ENCODE results near the gene CCDC181.
"Not testable (repeated sequence)": the region's sequence is repeated elsewhere in the genome, so short reads cannot be mapped to it uniquely, and the experiment has no call there.

CCDC181 gene

DNA sequence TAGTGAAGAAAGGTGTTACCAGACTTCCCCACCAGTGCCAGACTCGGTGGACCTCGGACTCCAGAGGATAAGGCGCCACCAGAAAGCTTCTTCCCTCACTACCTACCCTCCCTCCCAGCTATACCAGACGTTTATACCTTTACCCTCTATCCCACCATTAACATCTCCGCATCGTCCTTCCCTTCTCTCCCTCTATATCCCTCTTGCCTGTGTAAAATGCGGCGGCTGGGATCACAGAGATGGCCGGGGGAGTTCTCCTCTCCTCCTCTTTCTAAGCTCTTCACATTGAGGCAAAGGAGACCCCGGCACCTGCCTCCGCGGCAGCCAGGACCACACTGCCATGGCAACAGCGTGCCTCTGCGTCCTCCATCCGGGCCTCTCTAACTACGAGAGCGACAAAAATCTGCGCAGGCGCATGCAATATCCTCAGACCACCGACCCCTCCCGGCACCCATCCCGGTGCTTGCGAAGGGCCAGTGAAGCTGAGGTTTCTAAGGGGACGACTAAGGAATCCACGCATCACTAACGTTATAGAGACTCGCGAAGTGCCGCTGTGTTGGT lies at the start of gene CCDC181:
CCDC181 (minus strand) TSS at position 394 of the 561 bp plus-strand sequence. CDS start 2,547 bp downstream, outside the sequence.
- DNase-seq (ENCODE audit: low read depth): peak; percentile 33

DNA sequence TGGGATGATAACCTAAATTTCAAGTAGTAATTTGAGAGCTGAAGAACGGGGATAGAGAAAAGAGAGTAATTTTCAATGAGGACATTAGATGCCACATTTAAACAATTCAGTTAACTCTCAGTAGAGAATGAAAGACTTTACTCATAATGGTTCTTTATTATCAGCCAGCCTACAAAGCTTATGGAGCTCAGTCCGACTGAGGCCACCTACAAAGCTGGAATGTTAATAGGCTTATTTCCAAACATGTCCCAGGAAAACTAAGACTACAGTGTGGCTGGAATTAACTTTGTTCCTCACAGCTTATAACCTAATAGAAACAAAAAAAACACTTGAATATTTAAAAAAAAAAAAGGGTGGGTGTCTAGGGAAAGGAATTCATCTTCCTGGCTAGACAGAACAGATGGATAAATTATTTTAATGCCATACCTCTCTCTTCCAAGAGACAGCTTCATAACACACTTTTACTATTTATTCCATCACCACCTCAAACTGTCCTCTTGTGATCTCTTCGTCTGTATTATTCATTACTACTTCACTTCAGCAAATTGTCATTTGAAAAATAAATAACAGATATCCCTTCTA lies 48.6 kb upstream of the CCDC181 start:
- no peak for DNase-seq (ENCODE audit: low read depth)

DNA sequence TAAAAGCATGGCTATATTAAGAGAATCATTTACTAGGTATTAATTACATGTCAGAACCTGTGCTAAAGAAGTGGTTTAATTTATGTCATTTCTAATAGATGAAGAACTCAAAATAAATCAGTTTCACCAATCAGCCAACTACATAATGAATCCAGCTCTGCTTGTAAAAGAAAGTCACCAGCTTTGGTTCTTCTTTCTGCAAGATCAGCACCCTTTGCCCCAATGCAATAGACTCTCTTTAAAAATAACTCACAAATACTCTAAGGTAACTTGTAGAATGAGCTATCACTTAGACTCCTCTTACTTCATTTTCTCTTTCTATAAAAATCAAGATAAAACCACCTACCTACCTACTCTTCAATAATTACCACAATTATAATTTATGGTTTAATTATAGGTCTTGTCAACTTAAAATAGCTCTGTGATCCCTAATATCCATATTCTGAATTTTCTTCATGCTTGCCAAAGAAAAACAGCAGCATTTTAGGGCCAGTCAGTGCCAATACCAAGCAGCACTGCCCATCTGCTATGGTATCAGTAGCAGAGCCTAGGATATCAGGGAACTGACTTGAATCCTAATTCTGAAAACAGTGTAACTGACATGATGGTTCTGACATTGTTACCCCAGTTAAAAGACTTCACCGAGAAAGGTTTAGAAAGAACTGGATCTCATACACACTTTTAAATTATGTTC lies 47.2 kb upstream of the CCDC181 start:
- no peak for DNase-seq (ENCODE audit: low read depth)

DNA sequence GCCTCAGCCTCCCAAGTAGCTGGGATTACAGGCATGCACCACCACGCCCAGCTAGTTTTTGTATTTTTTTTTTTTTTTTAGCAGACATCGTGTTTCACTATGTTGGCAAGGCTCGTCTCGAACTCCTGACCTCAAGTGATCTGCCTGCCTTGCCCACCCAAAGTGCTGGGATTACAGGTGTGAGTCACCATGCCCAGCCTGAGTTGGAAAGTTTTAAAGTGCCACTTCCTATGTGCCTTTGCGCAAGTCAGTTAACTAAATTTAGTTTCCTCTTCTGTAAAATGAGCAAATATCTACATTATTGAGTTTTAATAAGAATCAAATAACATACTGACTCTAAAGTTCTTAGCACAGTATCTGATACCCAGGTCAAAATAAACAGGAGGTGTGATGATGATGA lies 46.1 kb upstream of the CCDC181 start:
- no peak for DNase-seq (ENCODE audit: low read depth)

DNA sequence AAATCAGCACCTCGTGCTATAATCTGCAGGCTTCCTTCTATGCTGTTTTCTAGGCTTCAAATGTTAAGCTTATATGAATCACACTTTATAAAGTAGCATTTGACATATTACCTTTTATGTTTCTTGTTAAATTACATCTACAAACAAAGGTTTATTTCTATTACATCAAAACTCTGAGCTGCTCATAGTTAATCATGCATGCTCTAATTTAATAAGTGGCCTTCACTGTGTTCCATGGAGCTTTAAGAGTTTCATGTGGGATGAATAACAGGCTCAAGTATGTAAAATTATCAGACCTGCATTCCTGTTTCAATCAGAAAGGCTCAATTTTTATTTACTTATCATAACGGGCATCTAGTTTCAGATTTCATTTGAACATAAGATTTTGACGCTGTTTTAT lies 45.5 kb upstream of the CCDC181 start:
- no peak for DNase-seq (ENCODE audit: low read depth)

DNA sequence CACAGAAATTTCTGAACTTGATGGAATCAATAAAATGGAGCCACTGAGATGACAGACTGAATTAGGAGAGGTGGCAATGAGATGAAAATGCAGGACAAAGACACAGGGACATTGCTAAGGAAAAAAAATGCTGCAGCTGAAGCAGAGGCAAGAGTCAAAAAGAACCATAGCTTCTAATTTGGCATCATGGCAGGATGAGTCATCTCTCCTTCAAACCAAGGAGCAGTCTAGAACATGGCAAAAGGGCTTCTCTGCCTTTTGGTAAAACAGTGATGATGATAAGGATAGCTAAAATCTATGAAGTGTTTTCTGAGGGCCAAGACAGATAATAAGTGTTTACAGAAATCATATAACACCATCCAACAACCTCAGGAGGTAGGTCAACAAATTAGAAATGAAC lies 41.7 kb upstream of the CCDC181 start:
- no peak for DNase-seq (ENCODE audit: low read depth)

DNA sequence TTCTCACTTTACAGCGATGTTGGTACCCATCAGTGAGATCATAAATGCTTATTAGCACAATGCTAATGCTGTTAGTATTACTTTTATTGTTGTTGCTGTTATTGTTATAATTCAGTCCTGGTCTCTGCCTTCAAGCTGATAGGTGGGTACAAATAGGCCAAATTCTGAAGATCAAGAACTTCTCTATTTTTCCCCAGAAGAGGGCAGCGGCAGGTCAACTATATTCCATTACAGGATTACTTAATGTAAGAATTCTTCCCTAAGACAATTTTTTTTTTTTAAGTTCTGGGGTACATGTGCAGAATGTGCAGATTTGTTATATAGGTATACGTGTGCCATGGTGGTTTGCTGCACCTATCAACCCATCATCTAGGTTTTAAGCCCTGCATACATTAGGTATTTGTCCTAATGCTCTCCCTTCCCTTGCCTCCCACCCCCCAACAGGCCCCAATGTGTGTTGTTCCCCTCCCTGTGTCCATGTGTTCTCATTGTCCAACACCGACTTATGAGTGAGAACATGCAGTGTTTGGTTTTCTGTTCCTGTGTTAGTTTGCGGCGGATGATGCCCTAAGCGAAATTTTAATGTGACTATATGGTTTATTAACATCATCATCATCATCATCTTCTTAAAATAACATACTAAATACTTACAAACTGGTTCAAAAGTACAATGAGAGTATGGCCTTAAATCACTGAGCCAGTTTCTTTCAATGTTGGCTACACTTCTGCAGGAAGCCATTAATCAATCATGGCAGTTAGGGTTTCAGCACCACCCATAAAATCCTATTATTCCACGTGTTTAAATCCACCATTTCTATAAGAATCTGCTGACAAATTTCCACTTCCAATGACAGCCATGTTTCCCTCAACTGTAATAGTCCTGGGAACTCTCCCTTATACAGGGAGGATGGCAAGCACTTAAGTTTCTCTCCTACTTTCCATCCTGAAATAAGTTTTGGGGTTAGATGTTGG lies 39.3 kb upstream of the CCDC181 start:
- no peak for DNase-seq (ENCODE audit: low read depth)

DNA sequence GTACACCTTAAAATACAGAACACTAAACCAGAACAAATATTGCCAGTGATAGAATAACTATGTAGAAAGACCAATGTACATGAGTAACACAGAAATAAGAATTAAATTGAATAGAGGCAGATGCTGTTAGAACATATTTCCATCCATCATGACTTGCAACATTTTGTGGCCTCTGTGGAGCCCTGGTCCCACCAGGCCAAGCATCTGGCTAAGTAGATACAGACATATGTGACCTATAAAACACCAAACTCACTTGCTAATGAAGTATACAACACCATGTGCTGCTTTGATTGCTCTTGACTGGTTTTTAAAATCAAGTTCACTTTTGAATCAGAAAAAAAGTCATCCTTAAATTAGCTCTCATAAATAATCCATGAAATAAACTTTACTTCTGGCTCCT lies 38.0 kb upstream of the CCDC181 start:
- no peak for DNase-seq (ENCODE audit: low read depth)

DNA sequence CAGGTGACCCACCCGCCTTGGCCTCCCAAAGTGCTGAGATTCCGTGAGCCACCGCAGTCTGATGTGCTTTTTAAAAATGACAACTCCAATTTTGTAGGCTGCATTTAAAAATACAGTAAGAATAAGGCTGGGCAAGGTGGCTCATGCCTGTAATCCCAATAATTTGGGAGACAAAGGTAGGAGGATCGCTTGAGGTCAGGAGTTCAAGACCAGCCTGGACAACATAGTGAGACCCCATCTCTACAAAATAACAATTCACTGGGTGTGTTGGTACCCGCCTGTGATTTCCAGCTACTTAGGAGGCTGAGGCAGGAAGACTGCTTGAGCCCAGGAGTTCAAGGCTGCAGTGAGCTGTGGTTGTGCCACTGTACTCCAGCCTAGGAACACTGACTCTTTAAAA lies 35.1 kb upstream of the CCDC181 start:
- DNase-seq (ENCODE audit: low read depth): no peak

DNA sequence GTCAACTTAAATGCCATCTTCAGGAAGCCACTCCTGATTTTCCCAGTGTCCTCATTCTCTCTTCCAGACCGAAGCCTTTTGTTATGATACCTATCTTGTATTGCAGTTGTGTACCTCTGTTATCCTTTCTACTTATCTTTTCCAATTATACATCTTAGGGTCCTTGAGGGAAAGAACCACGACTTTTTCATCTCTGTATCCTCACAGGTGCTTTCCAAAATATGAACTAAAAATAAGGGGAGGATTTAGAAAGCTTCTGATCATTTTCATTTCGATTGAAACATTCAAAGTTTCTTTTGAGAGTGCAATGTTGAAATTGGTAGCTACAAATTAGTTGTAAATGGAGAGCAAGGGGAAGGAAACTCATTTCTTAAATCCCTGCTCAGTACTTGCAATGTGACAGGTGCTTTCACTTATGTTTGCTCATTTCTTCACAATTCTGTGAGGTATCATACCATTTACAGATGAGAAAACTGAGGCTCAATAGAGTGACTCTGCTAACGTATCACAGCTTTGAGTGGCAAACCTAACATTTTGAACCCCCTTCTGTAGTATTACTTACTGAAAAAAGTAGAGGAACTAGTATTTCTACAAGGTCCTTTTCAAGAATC lies 34.2 kb upstream of the CCDC181 start:
- DNase-seq (ENCODE audit: low read depth): no peak

DNA sequence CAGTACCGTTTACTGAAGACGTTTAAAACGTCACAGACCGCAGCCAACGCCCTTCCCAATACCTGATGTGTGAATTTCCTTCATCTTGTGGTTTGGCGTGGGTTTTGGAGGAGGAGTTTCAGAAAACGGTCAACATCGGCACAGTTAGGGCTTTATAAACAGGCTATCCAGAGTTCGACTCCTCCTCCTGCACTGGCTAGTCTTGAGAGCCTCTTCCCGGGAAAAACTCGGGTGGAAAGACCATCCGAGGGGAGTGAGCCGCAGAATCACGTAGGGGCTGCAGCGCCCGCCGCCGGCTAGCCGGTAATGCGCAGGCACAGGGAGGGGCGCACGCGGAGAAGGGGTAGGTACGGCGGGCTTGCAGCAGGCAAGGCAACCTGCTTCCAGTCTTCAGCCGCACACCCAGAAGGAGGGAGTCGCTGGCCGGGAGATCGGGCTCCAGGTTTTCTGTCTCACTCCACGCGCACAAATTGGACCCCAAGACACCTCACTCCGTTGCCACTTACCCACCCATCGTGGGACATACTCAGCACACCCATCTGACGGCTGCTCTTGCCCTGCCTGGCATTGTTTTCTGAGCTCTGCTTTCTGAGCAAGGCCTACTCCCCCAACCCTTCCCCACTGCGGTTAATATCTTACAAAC lies 33.0 kb upstream of the CCDC181 start:
- no peak for DNase-seq (ENCODE audit: low read depth)

DNA sequence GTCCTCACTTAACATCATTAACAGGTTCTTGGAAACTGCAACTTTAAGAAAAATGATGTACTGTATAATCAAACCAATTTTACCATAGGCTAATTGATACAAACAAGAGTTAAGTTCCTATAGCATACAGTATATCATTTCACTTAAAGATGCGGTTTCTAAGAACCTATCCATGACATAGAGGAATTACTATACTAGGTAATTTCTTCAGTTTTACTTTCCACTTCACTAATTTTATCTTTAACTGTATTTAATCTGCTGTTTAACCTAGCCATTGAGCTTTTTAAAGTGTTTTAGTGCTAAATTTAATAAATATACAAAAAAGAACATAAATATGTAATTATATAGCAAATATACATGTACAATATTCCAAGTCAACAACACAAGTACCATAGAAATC lies 30.2 kb upstream of the CCDC181 start:
- no peak for DNase-seq (ENCODE audit: low read depth)

DNA sequence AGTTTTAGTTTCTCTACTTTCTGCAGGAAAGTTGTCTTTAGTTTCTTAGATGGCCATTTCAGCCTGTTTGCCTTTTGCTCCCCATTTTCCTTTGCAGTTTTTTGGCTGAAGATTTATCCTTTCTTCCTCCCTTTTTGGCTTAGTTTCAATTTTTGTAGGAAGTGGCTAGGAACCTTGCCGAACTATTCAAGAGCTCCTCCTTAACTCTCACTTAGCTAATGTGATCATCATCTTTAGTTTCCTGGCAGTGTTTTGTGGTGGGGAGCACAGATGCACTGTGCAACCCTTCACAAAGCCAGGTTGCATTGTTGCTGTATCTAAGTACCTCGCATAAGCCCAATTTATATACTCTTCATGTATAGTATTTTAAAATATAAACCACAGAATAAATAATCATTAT lies 28.8 kb upstream of the CCDC181 start:
- no peak for DNase-seq (ENCODE audit: low read depth)

DNA sequence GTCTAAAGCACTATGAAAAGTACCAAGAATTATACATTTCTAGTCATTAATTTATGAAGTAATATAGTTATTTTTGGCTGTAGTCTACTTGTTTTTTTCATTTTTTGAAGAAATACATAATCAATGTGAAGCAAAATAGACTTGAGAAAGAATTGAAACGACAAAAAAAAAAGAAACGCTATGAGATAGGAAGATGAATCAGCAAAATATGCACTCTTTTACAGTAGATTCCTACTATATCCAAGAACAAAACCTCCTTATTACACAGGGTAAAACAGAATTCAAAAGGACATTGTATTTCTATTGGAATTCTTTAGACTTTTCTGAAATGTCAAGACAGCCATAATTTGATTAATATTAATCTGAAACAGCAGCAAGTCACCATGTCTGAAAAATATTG lies 25.6 kb upstream of the CCDC181 start:
- DNase-seq (ENCODE audit: low read depth): no peak

DNA sequence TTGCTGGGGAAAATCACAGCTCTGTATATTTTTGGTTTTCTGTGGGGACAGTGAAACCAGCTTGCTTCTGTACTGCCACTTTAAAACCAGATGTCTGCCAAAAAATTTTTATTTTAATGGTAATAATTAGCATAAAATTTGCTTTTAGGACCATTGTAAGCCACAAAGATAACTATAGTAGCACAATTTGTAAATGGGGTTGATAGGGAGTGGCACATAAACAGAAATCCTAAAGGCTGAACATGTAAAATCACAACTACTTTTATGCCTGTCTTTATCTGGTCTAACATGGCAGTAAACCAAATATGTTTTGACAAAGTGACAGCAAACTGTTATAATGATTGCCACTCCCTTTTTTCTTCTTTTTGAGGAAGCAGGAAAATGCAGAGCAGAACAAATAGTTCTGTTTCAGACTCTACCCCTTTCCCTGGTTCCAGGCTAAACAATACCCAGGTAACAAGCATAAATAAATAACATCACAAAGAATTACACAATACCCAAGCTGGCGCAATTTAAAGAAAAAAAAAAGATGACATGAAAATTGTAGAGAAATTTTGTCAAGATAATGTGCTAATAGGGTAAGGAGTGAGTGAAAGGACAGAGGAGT lies 24.0 kb upstream of the CCDC181 start:
- DNase-seq (ENCODE audit: low read depth): no peak

DNA sequence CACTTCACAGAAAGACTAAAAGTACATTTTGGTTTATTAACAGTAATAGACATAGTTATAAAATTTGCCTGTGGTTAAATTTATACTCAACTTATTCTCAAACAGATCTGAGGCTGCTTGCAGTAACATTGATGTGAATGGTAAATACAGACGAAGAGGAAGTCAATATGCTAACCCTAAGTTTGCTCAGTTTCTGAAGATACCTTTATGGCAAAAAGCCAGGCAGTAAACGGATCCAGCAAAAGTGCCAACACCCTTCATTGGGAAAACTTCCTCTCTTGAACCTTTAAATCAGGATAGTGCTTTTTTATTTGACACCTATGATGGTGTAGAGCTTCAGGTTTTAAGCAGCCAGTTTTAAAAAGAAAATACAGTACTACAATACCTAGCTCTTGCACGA lies 16.6 kb upstream of the CCDC181 start:
- DNase-seq (ENCODE audit: low read depth): no peak

DNA sequence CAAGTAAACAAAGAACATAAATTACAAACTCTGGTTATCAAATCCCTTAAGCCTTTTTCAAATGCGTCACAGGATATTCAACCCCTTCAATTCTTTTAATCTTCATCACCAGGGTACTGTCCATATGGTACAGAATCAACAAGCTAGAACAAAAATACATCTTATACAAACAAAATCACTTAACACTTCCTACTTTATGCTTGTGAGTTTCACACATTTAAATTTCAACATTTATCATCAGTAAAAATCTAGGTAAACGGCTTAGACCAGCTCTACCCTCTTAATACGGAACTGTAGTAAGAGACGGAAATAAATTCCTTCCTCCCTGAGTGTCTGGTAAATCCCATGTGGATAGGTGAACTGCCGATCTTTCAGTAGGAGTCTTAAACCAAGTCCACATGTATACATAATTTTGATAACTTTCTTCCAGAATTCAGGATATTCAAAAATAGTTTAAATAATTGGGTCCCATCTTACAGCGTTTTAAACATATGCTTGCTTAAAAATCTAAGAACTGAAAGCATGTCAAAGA lies 1.0 kb downstream of the CCDC181 start:
- no peak for DNase-seq (ENCODE audit: low read depth)

DNA sequence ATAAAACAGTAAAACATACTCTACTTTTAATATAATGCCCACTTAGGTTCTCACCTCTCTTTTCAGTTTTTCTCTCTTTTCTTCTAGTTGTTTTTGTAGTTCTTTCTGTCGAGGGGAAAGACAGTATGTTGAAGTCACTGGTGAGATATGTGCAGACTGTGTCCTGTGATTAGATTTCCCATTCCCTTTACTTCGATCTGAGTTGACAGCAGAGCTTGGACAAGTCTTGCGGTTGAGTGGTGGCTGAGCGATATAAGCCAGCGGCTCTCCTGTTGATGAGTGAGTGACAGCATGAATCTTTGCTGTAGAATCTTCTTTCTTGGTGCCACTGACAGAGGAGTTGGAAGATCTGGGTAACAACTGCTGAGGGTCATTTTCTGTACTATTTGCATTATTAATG lies 6.0 kb downstream of the CCDC181 start:
- no peak for DNase-seq (ENCODE audit: low read depth)

DNA sequence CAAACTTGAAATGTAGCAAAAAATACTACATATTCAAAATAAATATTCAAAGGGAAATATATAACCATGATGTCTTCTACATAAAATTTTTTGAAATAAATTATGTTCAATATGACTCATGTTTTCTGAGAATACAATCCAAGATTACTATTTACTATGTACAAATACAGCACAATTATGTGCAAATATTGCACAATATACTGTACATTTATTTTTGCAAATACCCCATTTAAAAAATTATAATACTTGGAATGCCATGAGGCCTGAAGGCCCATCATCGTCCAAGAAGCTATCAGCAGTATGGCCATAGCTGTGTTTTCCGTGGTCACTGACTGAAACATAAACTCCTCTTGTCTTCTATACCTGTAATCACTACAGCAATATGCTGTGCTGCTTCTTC lies 12.3 kb downstream of the CCDC181 start:
- DNase-seq (ENCODE audit: low read depth): no peak

DNA sequence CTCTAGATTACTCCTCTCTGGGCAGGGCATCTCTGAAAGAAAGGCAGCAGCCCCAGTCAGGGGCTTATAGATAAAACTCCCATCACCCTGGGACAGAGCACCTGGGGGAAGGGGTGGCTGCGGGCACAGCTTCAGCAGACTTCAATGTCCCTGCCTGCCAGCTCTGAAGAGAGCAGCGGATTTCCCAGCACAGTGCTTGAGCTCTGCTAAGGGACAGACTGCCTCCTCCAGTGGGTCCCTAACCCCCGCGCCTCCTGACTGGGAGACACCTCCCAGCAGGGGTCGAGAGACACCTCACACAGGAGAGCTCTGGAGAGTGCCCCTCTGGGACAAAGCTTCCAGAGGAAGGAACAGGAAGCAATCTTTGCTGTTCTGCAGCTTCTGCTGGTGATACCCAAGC lies 18.9 kb downstream of the CCDC181 start:
- DNase-seq (ENCODE audit: low read depth): not testable (repeated sequence)

DNA sequence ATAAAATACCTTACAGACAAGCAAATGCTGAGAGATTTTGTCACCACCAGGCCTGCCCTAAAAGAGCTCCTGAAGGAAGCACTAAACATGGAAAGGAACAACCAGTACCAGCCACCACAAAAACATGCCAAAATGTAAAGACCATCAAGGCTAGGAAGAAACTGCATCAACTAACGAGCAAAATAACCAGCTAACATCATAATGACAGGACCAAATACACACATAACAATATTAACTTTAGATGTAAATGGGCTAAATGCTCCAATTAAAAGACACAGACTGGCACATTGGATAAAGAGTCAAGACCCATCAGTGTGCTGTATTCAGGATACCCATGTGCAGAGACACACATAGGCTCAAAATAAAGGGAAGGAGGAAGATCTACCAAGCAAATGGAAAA lies 24.7 kb downstream of the CCDC181 start:
- not testable (repeated sequence) for DNase-seq (ENCODE audit: low read depth)

Data from stimulated activated CD8-positive, alpha-beta memory T cell treated with anti-CD3 and anti-CD28 coated beads, Interleukin-7, amount 100 ng/mL, for 24 hours (primary cell).